Epithelial cell of prostate (primary cell): Measurements from ENCODE around the gene ZDHHC4.

ENCODE experiments used
- DNase-seq: peaks from one replicate; pipeline ENCODE4 v3.0.0-alpha.2; 2011; ENCODE audit warnings: low read depth, low spot score
- H3K27ac ChIP-seq: fragments of 450-650 bp; 2 replicates; pipeline ENCODE4 v1.5.1; 2017; ENCODE audit warnings: mild to moderate bottlenecking

Gene ZDHHC4

GRCh38 chr7:6577369-6578113, at the start of gene ZDHHC4:
Gene ZDHHC4 (plus strand): TSS chr7:6577454. CDS start chr7:6580562, 3,108 bp downstream.
- peak within 1 kb of the TSS; percentile 78 for H3K27ac ChIP-seq
- no peak for DNase-seq

- no peak overlapping the region for H3K27ac ChIP-seq
- no peak for DNase-seq
Observed at GRCh38 chr7:6528401-6529130, 48.7 kb upstream of the ZDHHC4 start.

GRCh38 chr7:6529643-6530042, 47.6 kb upstream of the ZDHHC4 start:
- no peak overlapping the region for H3K27ac ChIP-seq
- no peak for DNase-seq

DNA sequence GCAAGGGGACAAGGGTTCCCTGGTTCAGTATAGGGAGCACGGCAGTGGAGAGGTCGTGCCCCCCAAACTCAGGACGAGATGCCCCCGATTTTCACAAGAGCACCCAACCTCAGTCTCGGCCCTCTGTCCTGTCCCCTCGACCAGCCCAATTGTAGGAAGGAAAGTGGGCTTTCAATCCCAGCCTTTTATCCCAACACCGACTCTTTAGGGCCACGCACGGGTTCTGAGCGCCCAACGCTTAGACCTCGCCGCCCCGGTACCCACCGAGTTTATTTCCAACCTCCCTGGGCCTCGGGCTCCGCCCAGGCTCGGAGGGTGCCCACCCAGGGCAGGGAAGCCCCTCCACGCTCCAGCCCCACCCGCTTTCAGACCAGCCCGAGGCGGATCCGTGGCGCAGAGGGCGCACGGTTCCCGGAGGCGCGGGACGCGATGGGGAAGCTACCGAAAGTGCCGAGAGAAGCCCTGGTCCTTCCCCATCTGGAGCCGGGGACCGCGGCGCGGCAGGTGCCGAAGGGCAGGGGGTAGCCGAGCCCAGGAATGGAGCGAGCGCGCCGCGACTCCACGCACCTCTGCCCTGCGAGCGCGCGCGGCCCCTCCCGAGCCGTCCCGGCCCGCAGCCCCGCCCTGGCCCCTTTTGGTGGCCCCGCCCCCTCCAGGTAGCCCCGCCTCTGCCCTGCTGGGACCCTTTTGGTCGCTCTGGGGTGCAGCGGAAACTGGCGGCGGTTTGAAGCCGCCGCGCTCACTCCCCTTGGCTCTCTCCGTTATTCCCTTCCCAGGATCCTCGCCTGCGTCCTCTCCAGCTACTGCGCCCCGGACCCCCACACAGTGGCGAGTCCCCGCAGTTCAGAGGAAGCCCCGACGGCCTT, 46.4 kb upstream of the ZDHHC4 start:
- DNase-seq, result no peak
- H3K27ac ChIP-seq, result no peak overlapping the region

GRCh38 chr7:6531492-6532279, 45.6 kb upstream of the ZDHHC4 start:
- no peak for DNase-seq
- no peak overlapping the region for H3K27ac ChIP-seq

DNA sequence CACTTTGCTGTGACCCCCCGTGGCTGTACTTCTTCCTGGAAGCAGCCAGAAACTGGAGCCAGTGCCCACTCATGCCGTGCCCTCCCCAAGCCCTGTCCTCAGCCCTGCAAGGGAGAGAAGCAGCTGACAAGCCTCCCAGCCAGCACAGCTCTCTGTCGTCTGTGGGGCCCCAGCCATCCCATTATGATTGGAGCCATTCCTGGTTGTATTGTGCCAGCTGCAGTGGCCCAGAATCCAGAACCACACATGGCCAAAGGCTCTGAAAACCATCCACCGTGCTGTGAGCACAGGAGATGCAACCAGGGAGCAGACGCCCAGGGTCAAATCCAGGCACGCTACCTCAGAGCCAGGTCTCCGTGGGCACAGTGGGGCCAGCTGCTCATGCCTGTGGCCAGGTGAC, 44.7 kb upstream of the ZDHHC4 start:
- no peak for DNase-seq
- H3K27ac ChIP-seq, result no peak overlapping the region

DNA sequence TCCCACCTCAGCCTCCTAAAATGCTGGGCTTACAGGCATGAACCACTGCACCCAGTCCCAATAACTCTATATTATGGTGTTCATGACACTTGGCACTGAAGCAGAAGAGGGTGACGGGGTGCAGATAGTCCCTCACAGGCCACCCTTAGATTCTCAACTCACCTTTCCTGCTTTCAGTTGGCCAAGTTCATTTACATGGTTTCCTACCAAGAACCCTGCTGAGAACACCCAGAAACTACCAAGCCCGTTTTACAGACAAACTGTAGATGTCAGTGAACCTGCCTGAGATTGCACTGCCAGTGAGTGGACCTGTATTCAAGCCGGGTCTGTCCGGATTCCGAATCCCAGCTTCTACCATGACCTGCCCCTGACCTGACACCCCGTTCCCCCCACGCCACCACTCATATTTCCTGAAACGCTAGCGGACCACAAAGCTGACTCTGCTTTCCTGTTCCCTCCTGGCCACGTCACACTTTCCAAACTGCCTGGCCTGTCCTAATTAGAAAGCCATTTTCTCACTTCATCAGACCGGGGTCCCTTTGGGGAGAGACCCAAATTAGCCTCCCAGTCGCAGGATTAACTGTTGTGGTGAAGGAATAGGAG, 43.3 kb upstream of the ZDHHC4 start:
- no peak for DNase-seq
- H3K27ac ChIP-seq, result no peak overlapping the region

DNA sequence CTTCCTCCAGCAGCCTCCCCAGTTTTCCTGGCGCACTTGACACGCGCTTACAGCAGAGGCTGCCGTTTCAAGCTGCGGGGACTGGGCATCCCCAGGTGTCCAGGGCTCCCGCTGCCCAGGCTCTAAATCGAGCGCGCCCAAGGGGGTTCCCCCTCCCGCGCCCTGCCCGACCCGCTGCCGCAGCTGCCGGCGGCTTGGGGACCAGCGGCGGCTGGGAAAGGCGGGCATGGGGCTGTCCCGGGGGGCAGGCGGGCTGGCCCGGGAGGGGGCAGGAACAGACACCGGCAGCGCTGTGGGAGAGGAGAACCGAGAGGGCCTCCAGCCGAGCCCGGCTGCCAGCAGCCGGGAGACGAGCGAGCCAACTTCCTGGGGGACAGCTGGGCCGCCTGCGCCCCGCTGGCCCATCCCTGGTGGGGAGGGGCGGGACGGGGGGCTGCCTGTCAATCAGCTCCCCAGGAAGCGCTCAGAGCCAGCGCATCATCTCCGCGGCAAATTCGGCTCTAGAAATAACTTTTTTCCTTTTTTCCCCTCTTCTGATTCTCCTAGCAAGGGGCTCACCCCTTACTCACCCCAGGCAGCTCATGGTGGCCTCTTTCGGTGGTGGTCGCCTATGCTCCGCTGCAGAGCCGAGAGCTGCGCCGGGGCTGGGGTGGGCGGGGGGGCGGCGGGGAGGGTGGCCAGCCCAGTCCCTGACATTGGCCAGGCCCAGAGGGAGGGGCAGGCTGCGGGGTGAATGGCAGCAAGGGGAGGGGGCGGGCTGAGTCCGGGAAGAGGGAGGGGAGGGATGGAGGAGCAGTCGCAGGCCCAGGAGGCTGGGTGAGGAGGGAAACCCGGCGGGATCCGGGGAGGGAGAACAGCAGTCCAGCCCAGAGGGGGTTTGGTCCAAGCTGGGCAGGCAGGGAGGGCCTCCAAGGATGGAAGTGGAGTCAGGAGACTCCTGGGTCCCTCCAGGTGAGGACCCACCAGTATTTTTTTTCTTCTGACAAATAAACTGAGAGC, 40.7 kb upstream of the ZDHHC4 start:
- no peak overlapping the region for H3K27ac ChIP-seq
- DNase-seq, result no peak

DNA sequence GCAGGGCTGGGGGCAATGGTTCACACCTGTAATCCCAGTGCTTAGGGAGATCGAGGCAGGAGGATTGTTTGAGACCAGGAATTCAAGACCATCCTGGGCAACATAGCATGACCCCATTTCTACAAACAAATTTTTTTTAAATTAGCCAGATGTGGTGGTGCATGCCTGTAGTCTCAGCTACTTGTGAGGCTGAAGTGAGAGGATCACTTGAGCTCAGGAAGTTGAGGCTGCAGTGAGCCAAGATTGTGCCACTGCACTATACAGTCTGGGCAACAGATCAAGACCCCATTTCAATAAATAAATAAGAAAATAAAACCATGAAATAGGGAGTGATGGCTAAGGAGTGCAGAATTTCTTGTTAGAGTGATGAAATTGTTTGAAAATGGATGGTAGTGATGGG, 34.9 kb upstream of the ZDHHC4 start:
- no peak overlapping the region for H3K27ac ChIP-seq
- DNase-seq, result no peak

DNA sequence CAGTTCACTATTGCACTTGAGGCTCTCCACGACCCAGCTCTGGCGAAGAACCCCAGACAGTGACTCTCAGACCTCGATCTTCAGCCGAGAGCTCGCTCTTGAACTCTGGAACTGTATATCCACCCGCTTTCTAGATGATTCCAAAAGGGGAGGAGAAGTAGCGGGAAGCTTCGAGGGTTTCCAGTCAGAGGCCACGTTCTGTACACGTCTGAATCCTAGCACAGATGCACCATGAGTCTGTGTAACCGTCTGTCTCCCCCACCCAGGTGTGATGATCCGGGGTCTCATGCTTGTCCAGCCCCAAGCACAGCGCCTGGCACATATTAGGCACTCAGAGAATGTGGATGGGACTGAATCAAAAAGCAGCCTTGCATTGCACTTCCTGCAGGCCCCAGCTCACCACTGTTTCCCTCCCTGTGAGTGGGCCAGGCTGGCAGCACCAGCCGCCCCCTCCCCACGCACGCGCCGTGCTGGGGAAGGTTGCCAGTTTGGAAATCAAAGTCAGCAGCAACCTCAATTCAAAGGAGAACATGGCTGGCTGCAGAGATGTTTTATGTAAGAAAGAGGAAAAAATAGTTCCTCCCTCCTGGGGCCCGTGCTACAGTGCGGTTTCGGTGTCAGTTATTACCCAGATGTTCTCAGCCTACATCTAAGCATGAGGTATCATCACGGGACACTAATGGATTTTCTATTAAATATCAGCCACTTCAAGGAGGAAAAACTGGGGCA, 31.7 kb upstream of the ZDHHC4 start:
- H3K27ac ChIP-seq, result no peak overlapping the region
- DNase-seq, result no peak

DNA sequence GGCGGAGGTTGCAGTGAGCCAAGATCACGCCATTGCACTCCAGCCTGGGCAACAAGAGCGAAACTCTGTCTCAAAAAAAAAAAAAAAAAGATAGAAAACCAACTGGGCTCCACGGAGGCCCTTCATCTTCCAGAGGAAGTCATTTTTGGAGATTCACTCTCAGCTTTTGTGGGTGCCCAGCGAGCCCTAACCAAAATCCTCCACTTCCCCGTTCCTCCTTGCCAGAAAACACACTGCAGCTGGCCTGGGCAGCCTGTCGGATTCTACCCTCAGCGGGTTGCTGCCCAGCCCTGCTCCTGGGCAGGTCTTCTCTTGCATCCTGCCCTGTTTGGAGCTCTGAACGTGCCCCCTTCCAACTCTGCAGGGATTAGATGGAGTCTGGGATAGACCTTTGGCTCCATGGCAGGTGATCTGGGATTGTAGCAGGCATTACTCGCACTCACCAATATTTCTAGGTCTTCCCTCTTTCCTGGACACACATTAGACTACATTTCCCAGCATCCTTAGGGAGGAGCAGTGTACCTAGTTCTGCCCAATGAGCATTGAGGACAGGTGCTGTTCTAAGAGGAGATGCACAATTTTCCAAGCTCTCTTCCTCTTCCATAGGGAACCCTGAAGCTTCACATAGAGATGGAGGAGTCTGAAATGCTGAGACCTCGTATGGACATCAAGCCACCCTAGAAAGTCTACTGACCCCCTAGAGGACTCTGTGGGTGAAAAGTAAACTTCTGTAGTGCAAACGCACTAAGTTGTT, 30.6 kb upstream of the ZDHHC4 start:
- DNase-seq, result no peak
- H3K27ac ChIP-seq, result no peak overlapping the region

DNA sequence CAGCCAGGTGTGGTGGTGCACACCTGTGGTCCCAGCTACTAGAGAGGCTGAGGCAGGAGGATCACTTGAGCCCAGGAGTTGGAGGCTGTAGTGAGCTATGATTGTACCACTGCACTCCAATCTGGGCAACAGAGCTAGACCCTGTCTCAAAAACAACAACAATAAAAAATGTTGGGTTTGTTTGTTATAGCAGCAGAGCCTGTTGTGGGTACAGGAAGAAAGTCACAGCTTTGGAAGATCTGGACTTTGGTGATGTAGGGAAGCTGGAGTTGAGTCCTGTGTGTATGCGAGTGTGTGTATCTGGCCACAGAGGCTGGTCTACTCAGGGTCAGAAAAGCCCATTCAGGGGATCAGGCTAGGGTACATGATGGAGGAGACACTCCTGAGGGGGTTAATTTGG, 29.9 kb upstream of the ZDHHC4 start:
- DNase-seq, result no peak
- H3K27ac ChIP-seq, result no peak overlapping the region

DNA sequence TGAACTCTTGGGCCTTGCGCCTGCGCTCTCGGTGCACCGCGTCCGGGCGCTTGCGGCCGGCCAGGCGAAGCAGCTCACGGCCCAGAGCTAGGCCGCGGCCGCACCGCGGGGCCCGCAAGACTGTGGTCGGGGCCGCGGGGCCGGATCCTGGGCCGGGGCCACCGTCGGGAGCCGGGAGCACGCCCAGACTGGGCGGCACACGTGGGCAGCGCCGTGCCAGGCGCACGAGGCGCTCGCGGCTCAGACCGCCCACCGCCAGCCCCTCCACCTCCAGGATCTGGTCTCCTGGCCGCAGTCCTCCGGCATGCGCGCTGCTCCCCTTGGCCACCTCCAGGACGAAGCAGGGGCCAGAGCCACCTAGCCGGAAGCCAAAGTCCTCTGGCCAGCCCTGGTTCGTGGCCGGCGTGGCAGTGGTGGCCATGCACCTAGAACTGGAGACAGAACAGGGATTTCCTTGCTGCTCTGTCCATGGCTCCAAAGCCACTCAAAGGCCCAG, 26.2 kb upstream of the ZDHHC4 start, which contains the start of gene GRID2IP:
GRID2IP (minus strand) TSS at position 446 of the 496 bp plus-strand sequence; CDS start at position 421, 25 bp downstream.
- H3K27ac ChIP-seq, result no peak within 1 kb of the TSS
- no peak for DNase-seq

DNA sequence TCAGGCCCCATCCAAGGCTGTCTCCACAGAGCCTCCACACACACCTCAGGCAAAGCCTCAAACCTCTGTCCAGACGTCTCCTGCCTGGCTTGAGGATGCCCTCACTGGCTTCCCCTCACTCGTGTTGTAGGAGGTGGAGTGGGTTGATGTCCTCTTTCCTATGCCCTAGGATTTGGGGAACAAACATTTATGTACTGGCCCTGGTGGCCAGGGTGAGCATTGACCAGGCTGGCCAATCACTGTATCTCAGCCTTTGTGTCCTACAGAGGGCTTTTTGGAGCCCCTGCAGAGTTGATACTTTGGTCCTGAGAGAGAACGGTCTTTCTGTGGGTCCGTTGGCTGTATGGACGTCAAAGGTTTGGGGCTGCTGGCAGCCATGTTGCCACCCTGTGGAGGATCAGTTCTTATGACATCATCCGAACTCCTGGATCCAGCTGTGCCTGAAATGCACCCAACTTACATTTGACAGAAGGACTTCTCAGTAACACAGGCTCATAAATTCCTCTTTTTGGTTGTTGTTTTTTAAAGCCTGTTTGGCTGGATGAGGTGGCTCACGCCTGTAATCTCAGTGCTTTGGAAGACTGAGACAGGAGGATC, 23.7 kb upstream of the ZDHHC4 start:
- no peak for DNase-seq
- H3K27ac ChIP-seq, result no peak overlapping the region

DNA sequence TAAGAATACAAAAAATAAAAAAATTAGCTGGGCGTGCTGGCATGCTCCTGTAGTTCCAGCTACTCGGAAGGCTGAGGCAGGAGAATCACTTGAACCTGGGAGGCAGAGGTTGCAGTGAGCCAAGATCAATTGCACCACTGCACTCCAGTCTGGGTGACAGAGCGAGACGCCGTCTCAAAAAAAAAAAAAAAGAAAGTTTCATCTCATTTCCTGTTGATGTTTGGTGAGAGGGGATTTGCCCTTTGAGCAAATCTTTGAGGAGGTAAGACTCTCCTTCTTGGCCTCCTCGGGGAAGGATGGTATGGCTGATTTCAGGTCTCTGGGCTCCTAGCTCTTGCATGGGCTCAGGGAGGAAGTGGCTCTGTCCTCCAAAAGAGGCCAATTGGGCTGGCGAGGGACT, 22.4 kb upstream of the ZDHHC4 start:
- DNase-seq, result no peak
- no peak overlapping the region for H3K27ac ChIP-seq

DNA sequence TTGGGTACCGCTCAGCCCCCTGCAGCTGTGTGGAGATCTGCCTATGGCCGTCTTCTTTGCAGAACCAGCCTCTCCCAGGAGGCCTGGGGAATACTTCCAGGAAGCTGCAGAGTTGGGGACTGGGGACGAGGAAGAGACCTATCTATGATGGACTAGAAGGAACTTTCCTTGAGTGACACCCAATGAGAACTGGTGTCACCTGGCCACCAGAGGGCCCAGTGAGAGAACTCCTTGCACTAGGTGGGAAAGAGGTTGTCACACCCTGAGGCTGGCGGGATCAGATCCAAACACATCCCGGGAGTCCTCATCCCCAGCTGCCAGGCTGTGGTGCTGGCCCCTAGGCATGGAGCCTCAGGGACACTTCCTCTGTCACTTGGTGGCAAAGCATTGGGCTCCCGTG, 21.1 kb upstream of the ZDHHC4 start:
- DNase-seq, result no peak
- H3K27ac ChIP-seq, result no peak overlapping the region

GRCh38 chr7:6558837-6559236, 18.4 kb upstream of the ZDHHC4 start:
- DNase-seq, result no peak

More at GRCh38 chr7:6558837-6559236, 18.4 kb upstream of the ZDHHC4 start:
- no peak overlapping the region for H3K27ac ChIP-seq
